Breast epithelium (tissue), 3 donors: ENCODE results near the gene ZC3H14.

Source experiments
- CTCF ChIP-seq, 3 donors: fragments of 450-650 bp; IDR thresholded peaks; one replicate each; pipeline ENCODE4 v1.5.1; 2016 to 2017; ENCODE audit warnings: antibody characterized with exemption in 3 of 3, mild to moderate bottlenecking in 3 of 3, moderate library complexity in 3 of 3
- POLR2A ChIP-seq: fragments of 450-650 bp; IDR thresholded peaks from one replicate; pipeline ENCODE4 v1.6.1; 2016; ENCODE audit warnings: antibody characterized with exemption, mild to moderate bottlenecking, moderate library complexity

DNA sequence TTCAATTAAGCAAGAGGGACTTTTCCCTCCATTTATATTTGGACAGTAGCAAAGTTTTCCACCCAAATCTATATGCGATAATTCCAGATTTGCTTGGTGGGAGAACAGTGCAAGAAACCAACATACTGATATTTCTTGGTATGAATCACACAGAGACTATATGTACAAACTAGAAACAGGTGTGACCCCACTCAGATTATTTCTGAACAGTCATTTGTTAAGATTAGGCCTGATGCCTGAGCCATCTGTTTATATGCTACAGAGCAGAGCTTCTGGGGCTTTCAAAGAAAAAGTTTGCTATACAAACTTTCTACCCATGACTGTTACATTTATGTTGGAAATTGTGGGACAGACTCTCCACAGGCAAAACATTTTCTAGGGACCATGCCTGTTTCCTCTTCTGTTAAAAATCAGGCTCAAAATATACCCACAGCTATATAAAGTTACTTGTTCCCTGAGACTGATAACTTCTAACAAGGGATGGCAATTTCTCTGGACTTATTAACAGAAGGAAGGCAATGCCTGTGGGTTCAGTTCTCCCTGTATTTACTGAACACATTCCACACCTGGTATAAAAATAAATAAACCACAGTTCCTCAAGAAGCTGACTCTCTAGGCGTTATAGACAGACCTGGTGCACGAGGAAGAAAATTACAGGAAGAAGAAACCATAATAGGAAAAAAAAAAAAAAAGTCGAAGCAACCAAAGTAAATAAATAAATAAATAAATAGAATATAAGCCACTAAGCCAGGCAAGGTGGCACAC, 16.0 kb upstream of the ZC3H14 start:
- TF ChIP-seq CTCF (IDR thresholded peaks at IDR 0.05) (no peak), POLR2A (no peak)
